Adrenal gland (tissue), 12 donors: Measurements from ENCODE around the gene CEP250. TPM values are rescaled to one million over a fixed set of nuclear protein-coding genes. Genes with fewer than 3 reads are reported as not detected.

Experiments
- DNase-seq, 7 donors: peaks; one replicate each; pipeline ENCODE4 v3.0.0-alpha.2; 2019 to 2020
- H3K27ac ChIP-seq, 5 donors: fragments of 200-600 bp; sonication (generic) in 4 of 5; 1 replicate in 3 of 5; 2 replicates in 2 of 5; pipeline versions ENCODE4 v1.5.1 to v1.8.0; 2016 to 2020; ENCODE audit warnings: mild to moderate bottlenecking in 1 of 5
- H3K27me3 ChIP-seq: fragments of 200-600 bp; 2 replicates; pipeline ENCODE4 v1.8.0; 2021
- H3K36me3 ChIP-seq, 2 donors: fragments of 200-600 bp; replicated peaks in 1 of 2; 1 replicate in 1 of 2; 2 replicates in 1 of 2; pipeline versions ENCODE4 v1.5.1 to v1.8.0; 2018 to 2022
- H3K4me1 ChIP-seq, 2 donors: fragments of 200-600 bp; replicated peaks in 1 of 2; 1 replicate in 1 of 2; 2 replicates in 1 of 2; pipeline versions ENCODE4 v1.5.1 to v1.8.0; 2018 to 2021
- H3K4me3 ChIP-seq, 4 donors: fragments of 200-600 bp; sonication (generic) in 3 of 4; one replicate each; pipeline ENCODE4 v1.5.1; 2016 to 2018
- H3K9me3 ChIP-seq, 3 donors: fragments of 200-600 bp; sonication (generic) in 1 of 3; replicated peaks in 1 of 3; 1 replicate in 2 of 3; 2 replicates in 1 of 3; pipeline versions ENCODE4 v1.5.1 to v1.8.0; 2016 to 2021
- POLR2A ChIP-seq, 2 donors: fragments of 450-650 bp; IDR thresholded peaks; one replicate each; pipeline ENCODE4 v1.6.1; 2017; ENCODE audit warnings: antibody characterized with exemption in 2 of 2, mild to moderate bottlenecking in 2 of 2, moderate library complexity in 1 of 2
- WGBS, 4 donors: extraction: QIAGEN DNeasy Blood & Tissue Kit in 2 of 4; methylation state at CpG; one replicate each; pipeline versions ENCODE4 v1.1.5 to v1.1.7; 2013 to 2017; 5-methylcytosine and 5-hydroxymethylcytosine counted together
- intact Hi-C, 2 donors: fragments of 100-400 bp; cut with DNase I; formaldehyde crosslinking; loops; one replicate each; pipeline versions ENCODE4 v1.14.1 to v1.15.0; 2022 to 2023
- polyA plus RNA-seq, 3 donors: library from polyadenylated mRNA; stranded (reverse); fragments of 200-250 nt in 2 of 3; fragments of 350-450 nt in 1 of 3; fragmentation: Illumina TruSeq in 1 of 3; extraction: RNeasy Lipid Tissue Mini Kit (QIAGEN cat#74804) in 1 of 3; gene quantifications; one replicate each; pipeline ENCODE4 v1.2.3, GENCODE V29; 2013 to 2014
- total RNA-seq, 9 donors: library from RNA; depleted of rRNA in 4 of 9; stranded (reverse); fragments of >200 nt in 4 of 9; fragments of 120-200 nt in 1 of 9; fragmentation: NEBNext Ultra II Directional in 1 of 9; extraction: Animal tissue kit (Norgen Biotek cat#: 25700) in 1 of 9; gene quantifications; one replicate each; pipeline versions ENCODE4 v1.1.0 to v1.2.4, GENCODE V29; 2013 to 2023
- TF ChIP-seq, protein P1 (sequence below), 6 experiments: fragments of 450-650 bp in 4 of 6; fragments of 200-600 bp in 2 of 6; sonication (generic) in 1 of 6; IDR thresholded peaks; 1 replicate in 5 of 6; 2 replicates in 1 of 6; pipeline versions ENCODE4 v1.5.1 to v1.8.0; 2016 to 2021; ENCODE audit warnings: antibody characterized with exemption in 6 of 6, mild to moderate bottlenecking in 2 of 6, moderate library complexity in 1 of 6
- donor health status: healthy with polysubstance abuse.
- donor health status: Bipolar disorder and iron deficiency.
- donor health status: DM: yes; HTN: yes; CAD: no.
- donor health status: DM: no; HTN: no; CAD: no.
- donor health status: DM: no; HTN: no; CAD: no.
- donor health status: DM: yes; HTN: yes; CAD: no.

The CEP250 gene
- total and polyA plus RNA-seq, 12 donors, result 12.6 to 49.8 (median 26.0) TPM

DNA sequence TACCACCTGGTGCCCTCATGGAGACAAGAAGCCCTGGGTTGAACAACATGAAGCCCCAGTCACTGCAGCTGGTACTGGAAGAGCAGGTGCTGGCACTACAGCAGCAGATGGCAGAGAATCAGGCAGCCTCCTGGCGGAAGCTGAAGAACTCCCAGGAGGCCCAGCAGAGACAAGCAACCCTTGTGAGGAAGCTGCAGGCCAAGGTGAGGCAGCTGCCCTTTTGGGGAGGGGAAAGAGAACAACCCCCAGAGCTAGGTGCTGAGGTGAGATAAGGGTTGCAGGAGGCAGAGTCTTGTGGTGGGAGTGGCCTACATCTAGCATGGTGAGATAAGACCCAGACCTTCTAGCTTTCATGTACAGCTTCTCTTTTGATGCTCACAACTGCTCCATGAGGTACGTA is 7.0 kb downstream of the CEP250 start:
- H3K36me3 ChIP-seq, result peaks cover 0 to 15% of the 10 kb centered on the region in 2 donors
- H3K27me3 ChIP-seq, result no peaks in the 10 kb centered on the region
- H3K9me3 ChIP-seq, result no peaks in the 10 kb centered on the region
- DNase-seq, result no peak
- H3K4me3 ChIP-seq, result no peak overlapping the region
- H3K4me1 ChIP-seq, result peaks cover 0 to 3% of the 10 kb centered on the region in 2 donors
- intact Hi-C loops, result loop anchor here (10.0 kb wide), 2 partner anchors 202 to 232 kb away; partner anchors contain the start of genes CPNE1 (in 1 of the 2), NFS1 (in 1 of the 2), RBM12 (in 1 of the 2) and ROMO1 (in 1 of the 2)
- H3K27ac ChIP-seq, result no peak overlapping the region
- TF ChIP-seq, protein P1, sequence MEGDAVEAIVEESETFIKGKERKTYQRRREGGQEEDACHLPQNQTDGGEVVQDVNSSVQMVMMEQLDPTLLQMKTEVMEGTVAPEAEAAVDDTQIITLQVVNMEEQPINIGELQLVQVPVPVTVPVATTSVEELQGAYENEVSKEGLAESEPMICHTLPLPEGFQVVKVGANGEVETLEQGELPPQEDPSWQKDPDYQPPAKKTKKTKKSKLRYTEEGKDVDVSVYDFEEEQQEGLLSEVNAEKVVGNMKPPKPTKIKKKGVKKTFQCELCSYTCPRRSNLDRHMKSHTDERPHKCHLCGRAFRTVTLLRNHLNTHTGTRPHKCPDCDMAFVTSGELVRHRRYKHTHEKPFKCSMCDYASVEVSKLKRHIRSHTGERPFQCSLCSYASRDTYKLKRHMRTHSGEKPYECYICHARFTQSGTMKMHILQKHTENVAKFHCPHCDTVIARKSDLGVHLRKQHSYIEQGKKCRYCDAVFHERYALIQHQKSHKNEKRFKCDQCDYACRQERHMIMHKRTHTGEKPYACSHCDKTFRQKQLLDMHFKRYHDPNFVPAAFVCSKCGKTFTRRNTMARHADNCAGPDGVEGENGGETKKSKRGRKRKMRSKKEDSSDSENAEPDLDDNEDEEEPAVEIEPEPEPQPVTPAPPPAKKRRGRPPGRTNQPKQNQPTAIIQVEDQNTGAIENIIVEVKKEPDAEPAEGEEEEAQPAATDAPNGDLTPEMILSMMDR (IDR thresholded peaks at IDR 0.05), result no peak
- TF ChIP-seq POLR2A (IDR thresholded peaks at IDR 0.05), result no peak
- WGBS, 4 donors, result 83 to 90% (median 89%) methylated on average over 2 of the region's 2 CpGs

DNA sequence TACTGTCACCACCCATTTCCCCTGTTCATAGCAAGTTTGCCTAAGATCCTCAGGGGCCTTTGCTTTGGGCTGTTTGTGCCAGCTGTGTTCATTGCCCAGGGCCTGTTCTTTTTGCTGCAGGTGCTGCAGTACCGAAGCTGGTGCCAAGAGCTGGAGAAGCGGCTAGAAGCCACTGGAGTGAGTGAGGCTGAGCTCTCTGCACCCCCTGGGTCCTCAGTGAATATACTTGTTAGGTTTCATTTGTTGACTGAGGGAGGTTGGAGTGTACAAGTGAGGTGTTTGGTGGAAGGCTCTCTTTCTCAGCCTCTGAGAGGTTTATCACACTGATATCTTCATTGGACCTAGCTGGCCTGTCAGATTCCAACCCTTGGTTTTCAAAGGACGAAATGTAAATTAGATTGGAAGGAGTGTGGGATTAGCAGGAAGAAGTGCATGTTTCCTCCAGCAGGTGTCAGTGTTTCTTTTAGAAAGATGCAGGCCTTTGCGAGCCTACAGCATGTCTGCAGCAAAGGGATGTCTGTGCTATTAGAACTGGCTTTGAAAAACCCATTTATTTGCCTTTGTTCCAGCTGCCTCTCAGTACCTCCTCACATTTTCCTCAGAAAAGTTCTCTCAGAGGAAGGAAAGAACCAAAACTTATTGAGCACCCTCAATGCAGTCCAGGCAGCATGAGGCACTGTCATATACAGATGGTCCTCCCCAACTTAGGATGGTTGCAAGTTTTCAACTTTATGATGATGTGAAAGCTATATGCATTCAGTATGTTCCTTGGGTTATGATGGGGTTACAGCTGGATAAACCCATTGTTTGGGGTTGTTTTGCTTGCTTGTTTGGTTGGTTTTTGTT is 8.3 kb downstream of the CEP250 start:
- H3K27me3 ChIP-seq, result no peaks in the 10 kb centered on the region
- H3K4me1 ChIP-seq, result peaks cover 0 to 5% of the 10 kb centered on the region in 2 donors
- TF ChIP-seq, protein P1 (IDR thresholded peaks at IDR 0.05), result peak; percentile 64 to 81 (median 77)
- TF ChIP-seq POLR2A (IDR thresholded peaks at IDR 0.05), result no peak
- 22 to 47% (median 37%) methylated on average over 4 of the region's 4 CpGs for WGBS, 4 donors
- intact Hi-C loops, result loop anchor here (10.0 kb wide), 2 partner anchors 201 to 231 kb away; partner anchors contain the start of genes CPNE1 (in 1 of the 2), NFS1 (in 1 of the 2), RBM12 (in 1 of the 2) and ROMO1 (in 1 of the 2)
- H3K4me3 ChIP-seq, result no peak overlapping the region
- no peaks in the 10 kb centered on the region for H3K9me3 ChIP-seq
- peaks cover 0 to 15% of the 10 kb centered on the region in 2 donors for H3K36me3 ChIP-seq
- H3K27ac ChIP-seq, result no peak overlapping the region
- peak; percentile 58 to 85 (median 67) for DNase-seq

DNA sequence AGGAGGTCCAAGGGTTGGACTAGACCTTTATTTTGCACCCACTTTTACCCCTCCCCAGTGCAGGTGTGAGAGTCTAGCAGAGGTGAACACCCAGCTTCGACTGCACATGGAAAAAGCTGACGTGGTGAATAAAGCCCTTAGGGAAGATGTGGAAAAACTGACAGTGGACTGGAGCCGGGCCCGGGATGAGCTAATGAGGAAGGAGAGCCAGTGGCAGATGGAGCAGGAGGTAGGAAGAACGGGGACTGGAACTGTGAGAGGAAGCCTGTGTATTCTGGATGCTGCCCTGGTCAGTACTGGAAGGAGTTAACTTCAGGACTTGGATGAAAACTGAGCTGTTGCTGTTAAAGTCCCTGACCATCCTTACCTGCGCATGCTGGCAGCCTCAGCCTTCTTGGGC is 10.6 kb downstream of the CEP250 start:
- Histone ChIP-seq H3K27ac (no peak overlapping the region), H3K9me3 (no peaks in the 10 kb centered on the region), H3K36me3 (peaks cover 0 to 28% of the 10 kb centered on the region in 2 donors), H3K4me1 (peaks cover 0 to 5% of the 10 kb centered on the region in 2 donors), H3K4me3 (no peak overlapping the region), H3K27me3 (no peaks in the 10 kb centered on the region)
- no peak for TF ChIP-seq POLR2A (IDR thresholded peaks at IDR 0.05)
- TF ChIP-seq, protein P1 (IDR thresholded peaks at IDR 0.05), result no peak
- no peak for DNase-seq
- 85 to 92% (median 89%) methylated on average over 6 of the region's 6 CpGs for WGBS, 4 donors
- intact Hi-C loops, result loop anchor here (10.0 kb wide), 2 partner anchors 199 to 229 kb away; partner anchors contain the start of genes CPNE1 (in 1 of the 2), NFS1 (in 1 of the 2), RBM12 (in 1 of the 2) and ROMO1 (in 1 of the 2)

DNA sequence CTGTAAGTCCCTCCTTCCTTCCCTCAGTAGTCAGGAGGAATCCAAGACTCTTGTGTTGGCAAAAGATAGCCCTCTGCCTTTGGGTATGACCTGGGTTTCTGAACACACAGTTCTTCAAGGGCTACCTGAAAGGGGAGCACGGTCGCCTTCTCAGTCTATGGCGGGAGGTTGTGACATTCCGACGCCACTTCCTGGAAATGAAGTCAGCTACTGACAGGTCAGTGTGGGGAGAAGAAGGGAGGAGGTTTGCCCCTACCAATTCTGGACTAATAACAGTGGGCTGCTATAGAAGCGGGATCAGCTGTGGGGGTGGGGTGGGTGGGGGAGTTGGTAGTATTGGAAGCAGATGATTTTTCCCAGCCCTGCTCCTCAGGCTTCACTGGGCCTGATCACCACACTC is 11.5 kb downstream of the CEP250 start:
- H3K9me3 ChIP-seq, result no peaks in the 10 kb centered on the region
- H3K27ac ChIP-seq, result peak overlapping the region in 3 of 5 donors; percentile 35 to 65 (median 40)
- intact Hi-C loops, result loop anchor here (10.0 kb wide), 2 partner anchors 198 to 228 kb away; partner anchors contain the start of genes CPNE1 (in 1 of the 2), NFS1 (in 1 of the 2), RBM12 (in 1 of the 2) and ROMO1 (in 1 of the 2)
- WGBS, 4 donors, result 87 to 100% (median 97%) methylated on average over 6 of the region's 6 CpGs
- no peaks in the 10 kb centered on the region for H3K27me3 ChIP-seq
- peaks cover 0 to 32% of the 10 kb centered on the region in 2 donors for H3K36me3 ChIP-seq
- no peak for TF ChIP-seq POLR2A (IDR thresholded peaks at IDR 0.05)
- TF ChIP-seq, protein P1 (IDR thresholded peaks at IDR 0.05), result no peak
- H3K4me3 ChIP-seq, result no peak overlapping the region
- peaks cover 0 to 5% of the 10 kb centered on the region in 2 donors for H3K4me1 ChIP-seq
- DNase-seq, result no peak
